ENCODE measurements around the gene ADGRG3.

- TF ChIP-seq CTCF (IDR thresholded peaks at IDR 0.05; ENCODE audit: low read length): no peak
- no peak for TF ChIP-seq EZH2 (optimal IDR thresholded peaks at IDR 0.05; ENCODE audit: low read depth, low read length)
Observed at GRCh38 chr16:57644383-57645014, 23.6 kb upstream of the ADGRG3 start.

Measured in MM.1S (cell line).